ENCODE measurements around the gene SELENBP1. TPM values are rescaled to one million over a fixed set of nuclear protein-coding genes. Genes with fewer than 3 reads are reported as not detected.
"Not testable (repeated sequence)": the region's sequence is repeated elsewhere in the genome, so short reads cannot be mapped to it uniquely, and the experiment has no call there.

Gene SELENBP1
- total RNA-seq, 2 experiments from 2014 or later, result not detected

- ChIA-PET POLR2A (interaction anchor here (1.3 kb wide), 1 partner anchor 61 kb away, joined by 3 read pairs; no protein-coding TSS in a partner anchor), CTCF (interaction anchor here (0.7 to 2.3 kb wide), 4 partner anchors 60 to 100 kb away, joined by 3 to 11 read pairs (median 7); no protein-coding TSS in a partner anchor)
- H3K27ac Mint-ChIP-seq, result peak overlapping the region; percentile 95
- H3K27me3 Mint-ChIP-seq, result no peaks in the 10 kb centered on the region
- intact Hi-C loops (cut with micrococcal nuclease), result no loop called here
- H3K9me3 Mint-ChIP-seq, result no peaks in the 10 kb centered on the region
- no peak for DNase-seq
- peaks cover 43% of the 10 kb centered on the region for H3K36me3 Mint-ChIP-seq
- H3K4me1 Mint-ChIP-seq (ENCODE audit: low read depth), result peaks cover 29% of the 10 kb centered on the region
- H3K4me3 Mint-ChIP-seq, result peak overlapping the region; percentile 88
These were observed 28.8 kb upstream of the SELENBP1 start for GRCh38 chr1:151401125-151401788.

GRCh38 chr1:151399324-151400171, 27.0 kb upstream of the SELENBP1 start, which contains the start of gene PSMB4:
PSMB4 (plus strand) TSS chr1:151399573; CDS start chr1:151399588, 15 bp downstream.
- Mint-ChIP-seq H3K36me3 (peaks cover 33% of the 10 kb centered on the region), H3K27ac (peak within 1 kb of the TSS; percentile 95), H3K27me3 (no peaks in the 10 kb centered on the region), H3K4me3 (peak within 1 kb of the TSS; percentile 88), H3K9me3 (no peaks in the 10 kb centered on the region), H3K4me1 (ENCODE audit: low read depth) (peaks cover 26% of the 10 kb centered on the region)
- peak; percentile 89 for DNase-seq
- ChIA-PET POLR2A (interaction anchor here (0.6 to 2.3 kb wide), 7 partner anchors 55 to 220 kb away, joined by 3 to 17 read pairs (median 3); partner anchors contain the start of genes PI4KB and ZNF687), CTCF (interaction anchor here (0.8 to 2.2 kb wide), 6 partner anchors 58 to 217 kb away, joined by 3 to 11 read pairs (median 4); partner anchors contain the start of gene PI4KB)
- intact Hi-C loops (cut with micrococcal nuclease), result loop anchor here (1.0 to 5.0 kb wide), 4 partner anchors 52 to 202 kb away; partner anchors contain the start of genes PIP5K1A and RFX5

GRCh38 chr1:151396265-151396664, 23.8 kb upstream of the SELENBP1 start:
- H3K9me3 Mint-ChIP-seq, result not testable (repeated sequence)
- intact Hi-C loops (cut with micrococcal nuclease), result loop anchor here (5.0 kb wide), 1 partner anchor 199 kb away; the partner anchor contains the start of gene PIP5K1A
- peaks cover 14% of the 10 kb centered on the region for H3K4me1 Mint-ChIP-seq (ENCODE audit: low read depth)

GRCh38 chr1:151393583-151393982, 21.1 kb upstream of the SELENBP1 start:
- H3K27ac Mint-ChIP-seq, result no peak overlapping the region
- intact Hi-C loops (cut with micrococcal nuclease), result no loop called here
- H3K9me3 Mint-ChIP-seq, result no peaks in the 10 kb centered on the region
- no peak for DNase-seq
- no peak overlapping the region for H3K4me3 Mint-ChIP-seq
- ChIA-PET POLR2A (interaction anchor here (0.6 kb wide), 1 partner anchor 878 kb away, joined by 3 read pairs; the partner anchor contains the start of gene FALEC), CTCF (interaction anchor here (0.8 to 3.3 kb wide), 2 partner anchors 11 to 54 kb away, joined by 3 to 9 read pairs; no protein-coding TSS in a partner anchor)
- H3K4me1 Mint-ChIP-seq (ENCODE audit: low read depth), result no peaks in the 10 kb centered on the region
- H3K36me3 Mint-ChIP-seq, result no peaks in the 10 kb centered on the region
- no peaks in the 10 kb centered on the region for H3K27me3 Mint-ChIP-seq

More at GRCh38 chr1:151396265-151396664, 23.8 kb upstream of the SELENBP1 start:
- H3K27ac Mint-ChIP-seq, POLR2A ChIA-PET, DNase-seq, H3K4me3 Mint-ChIP-seq, H3K27me3 Mint-ChIP-seq: not testable (repeated sequence)
- CTCF ChIA-PET, result interaction anchor here (3.3 kb wide), 1 partner anchor 9 kb away, joined by 9 read pairs; no protein-coding TSS in a partner anchor
- peaks cover 15% of the 10 kb centered on the region for H3K36me3 Mint-ChIP-seq

GRCh38 chr1:151391079-151391563, 18.6 kb upstream of the SELENBP1 start:
- H3K36me3 Mint-ChIP-seq, result no peaks in the 10 kb centered on the region
- DNase-seq, result no peak
- H3K4me1 Mint-ChIP-seq (ENCODE audit: low read depth), result no peaks in the 10 kb centered on the region
- H3K27ac Mint-ChIP-seq, result no peak overlapping the region
- intact Hi-C loops (cut with micrococcal nuclease), result no loop called here
- no peaks in the 10 kb centered on the region for H3K9me3 Mint-ChIP-seq
- POLR2A ChIA-PET, result no interaction called here
- H3K27me3 Mint-ChIP-seq, result no peaks in the 10 kb centered on the region
- CTCF ChIA-PET, result interaction anchor here (0.7 kb wide), 1 partner anchor 222 kb away, joined by 3 read pairs; no protein-coding TSS in a partner anchor
- no peak overlapping the region for H3K4me3 Mint-ChIP-seq

GRCh38 chr1:151390221-151391078, 17.9 kb upstream of the SELENBP1 start:
- H3K9me3 Mint-ChIP-seq; H3K27me3 Mint-ChIP-seq; POLR2A ChIA-PET; H3K4me3 Mint-ChIP-seq; H3K4me1 Mint-ChIP-seq (ENCODE audit: low read depth); H3K36me3 Mint-ChIP-seq; intact Hi-C loops (cut with micrococcal nuclease); H3K27ac Mint-ChIP-seq: not testable (repeated sequence)
- CTCF ChIA-PET, result interaction anchor here (0.7 kb wide), 1 partner anchor 222 kb away, joined by 3 read pairs; no protein-coding TSS in a partner anchor
- DNase-seq, result peak; percentile 18

GRCh38 chr1:151386002-151386401, 13.5 kb upstream of the SELENBP1 start:
- Mint-ChIP-seq H3K27me3 (no peaks in the 10 kb centered on the region), H3K36me3 (no peaks in the 10 kb centered on the region), H3K9me3 (no peaks in the 10 kb centered on the region), H3K27ac (no peak overlapping the region), H3K4me1 (ENCODE audit: low read depth) (no peaks in the 10 kb centered on the region), H3K4me3 (no peak overlapping the region)
- CTCF ChIA-PET, result interaction anchor here (1.6 kb wide), 1 partner anchor 46 kb away, joined by 4 read pairs; no protein-coding TSS in a partner anchor
- POLR2A ChIA-PET, result no interaction called here
- intact Hi-C loops (cut with micrococcal nuclease), result no loop called here
- DNase-seq, result no peak

GRCh38 chr1:151384584-151384983, 12.1 kb upstream of the SELENBP1 start:
- CTCF ChIA-PET, result no interaction called here
- intact Hi-C loops (cut with micrococcal nuclease), result no loop called here
- H3K4me3 Mint-ChIP-seq, result no peak overlapping the region
- no peaks in the 10 kb centered on the region for H3K36me3 Mint-ChIP-seq
- no peak for DNase-seq
- no peaks in the 10 kb centered on the region for H3K9me3 Mint-ChIP-seq
- no peak overlapping the region for H3K27ac Mint-ChIP-seq
- no peaks in the 10 kb centered on the region for H3K4me1 Mint-ChIP-seq (ENCODE audit: low read depth)
- POLR2A ChIA-PET, result no interaction called here
- H3K27me3 Mint-ChIP-seq, result no peaks in the 10 kb centered on the region

- no peaks in the 10 kb centered on the region for H3K9me3 Mint-ChIP-seq
- POLR2A ChIA-PET, result no interaction called here
- no peak for DNase-seq
- H3K36me3 Mint-ChIP-seq, result no peaks in the 10 kb centered on the region
- no peaks in the 10 kb centered on the region for H3K27me3 Mint-ChIP-seq
- CTCF ChIA-PET, result no interaction called here
- no peak overlapping the region for H3K4me3 Mint-ChIP-seq
- no peaks in the 10 kb centered on the region for H3K4me1 Mint-ChIP-seq (ENCODE audit: low read depth)
- H3K27ac Mint-ChIP-seq, result no peak overlapping the region
- intact Hi-C loops (cut with micrococcal nuclease), result no loop called here
These were observed 4.8 kb upstream of the SELENBP1 start for GRCh38 chr1:151377150-151377884.

GRCh38 chr1:151373196-151373595, 691 bp upstream of the SELENBP1 start:
- ChIA-PET CTCF (no interaction called here), POLR2A (no interaction called here)
- H3K27me3 Mint-ChIP-seq, result no peaks in the 10 kb centered on the region
- H3K27ac Mint-ChIP-seq, result no peak overlapping the region
- no peak overlapping the region for H3K4me3 Mint-ChIP-seq
- DNase-seq, result no peak
- H3K4me1 Mint-ChIP-seq (ENCODE audit: low read depth), result no peaks in the 10 kb centered on the region
- no peaks in the 10 kb centered on the region for H3K9me3 Mint-ChIP-seq
- intact Hi-C loops (cut with micrococcal nuclease), result no loop called here
- no peaks in the 10 kb centered on the region for H3K36me3 Mint-ChIP-seq

All from activated CD4-positive, alpha-beta memory T cell treated with anti-CD3 and anti-CD28 coated beads for 36 hours (primary cell).